NCI-H128 (cell line): ENCODE data around the gene CBLL2.
A peak's percentile ranks its signal among the peaks of the same experiment; 100 is the strongest.
"Not testable (repeated sequence)": the region's sequence is repeated elsewhere in the genome, so short reads cannot be mapped to it uniquely, and the experiment has no call there.

ENCODE experiments used
- DNase-seq: peaks from one replicate; lab custom pipeline; 2025; ENCODE audit not compliant: unreplicated experiment; lab: John Stamatoyannopoulos, UW

CBLL2 gene

DNA sequence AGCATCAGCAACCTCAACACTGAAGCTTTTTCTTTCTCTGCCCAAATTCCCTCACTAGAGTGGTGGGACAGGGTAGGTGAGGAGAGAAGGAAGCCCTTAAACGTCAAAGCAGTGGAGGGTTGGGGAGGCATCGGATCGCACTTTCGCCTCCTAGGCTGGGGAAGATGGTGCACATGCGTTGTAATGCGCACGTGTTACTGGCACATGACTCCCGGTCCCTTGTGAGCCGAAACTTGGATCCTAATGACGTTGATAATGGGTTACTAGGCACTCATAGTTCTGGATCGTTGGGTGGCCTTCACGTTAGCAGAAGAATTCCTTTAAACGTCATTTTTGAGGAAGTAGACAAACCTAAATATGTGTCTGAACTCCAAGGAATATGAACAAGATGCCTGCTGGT, at the start of gene CBLL2:
Gene CBLL2, plus strand, starts transcription at position 301 of the 400 bp plus-strand sequence. Its CDS starts 79 bp downstream, at position 380.
- DNase-seq, result no peak

DNA sequence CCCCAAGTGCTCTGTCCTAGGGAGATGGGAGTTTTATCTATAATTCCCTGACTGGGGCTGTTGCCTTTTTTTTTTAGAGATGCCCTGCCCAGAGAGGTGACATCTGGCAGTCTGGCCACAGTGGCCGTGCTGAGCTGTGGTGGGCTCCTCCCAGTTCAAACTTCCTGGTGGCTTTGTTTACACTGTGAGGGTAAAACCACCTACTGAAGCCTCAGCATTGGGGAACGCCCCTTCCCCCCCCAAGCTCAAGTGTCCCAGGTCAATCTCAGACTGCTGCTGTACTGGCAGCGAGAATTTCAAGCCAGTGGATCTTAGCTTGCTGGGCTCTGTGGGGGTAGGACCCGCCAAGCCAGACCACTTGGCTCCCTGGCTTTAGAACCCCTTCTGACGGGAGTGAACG, 38.3 kb upstream of the CBLL2 start:
- no peak for DNase-seq

GRCh38 chrX:22237479-22237878, 35.2 kb upstream of the CBLL2 start:
- no peak for DNase-seq

- no peak for DNase-seq
Measured at GRCh38 chrX:22246620-22247019, 26.1 kb upstream of the CBLL2 start.

DNA sequence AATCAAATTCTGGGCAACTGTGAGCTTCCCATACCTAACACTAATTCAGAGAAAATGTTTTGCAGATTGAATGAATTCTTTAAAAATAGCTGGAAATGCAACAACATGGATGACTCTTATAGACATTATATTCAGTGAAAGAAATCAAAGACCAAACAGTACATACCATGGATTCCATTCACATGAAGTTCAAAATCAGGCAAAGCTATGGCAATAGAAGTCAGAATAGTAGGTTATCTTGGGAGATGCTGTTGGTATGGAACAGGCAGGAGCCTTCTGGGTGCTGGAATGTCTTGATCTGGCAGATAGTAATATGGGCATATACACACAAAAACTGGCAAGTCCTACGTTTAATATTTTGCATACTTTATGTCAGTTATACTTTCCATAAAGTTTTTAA, 25.5 kb upstream of the CBLL2 start:
- no peak for DNase-seq

DNA sequence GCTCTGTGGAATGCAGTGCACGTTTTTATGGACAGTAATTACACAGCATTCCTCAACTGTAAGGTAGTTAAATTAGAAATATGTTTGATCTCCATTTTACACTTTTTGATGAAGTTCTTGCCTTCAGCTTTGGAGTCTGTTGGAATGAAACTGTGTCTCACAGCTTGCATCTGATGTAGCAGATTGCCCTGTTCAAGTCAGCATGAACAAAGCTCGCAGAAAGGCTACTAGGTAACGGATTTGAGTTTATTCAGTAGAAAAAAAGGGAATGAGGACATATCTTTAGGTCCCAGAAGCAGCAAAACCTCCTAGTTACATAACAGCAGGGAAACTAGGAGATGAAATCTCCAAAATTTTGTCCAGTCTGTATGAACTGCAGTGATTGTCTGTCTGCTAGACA, 24.3 kb upstream of the CBLL2 start:
- no peak for DNase-seq

DNA sequence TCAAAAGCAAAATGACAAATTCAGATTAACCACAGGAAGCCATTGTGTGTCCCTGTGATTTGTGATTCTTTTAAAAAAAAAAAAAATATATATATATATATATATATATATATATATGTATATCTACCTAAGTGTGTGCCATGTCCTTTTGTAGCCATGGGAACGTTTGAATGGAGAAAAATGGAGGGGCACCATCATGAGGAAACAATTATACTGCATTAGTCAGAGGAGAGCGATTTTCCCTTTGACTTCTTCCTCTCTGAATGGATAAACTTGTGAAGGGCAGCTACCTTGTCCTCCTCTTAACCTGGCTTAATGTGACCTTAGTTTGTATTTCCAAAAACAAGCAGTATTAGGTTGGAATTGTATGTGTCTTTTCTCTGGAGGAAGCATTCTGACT, 23.3 kb upstream of the CBLL2 start:
- DNase-seq, result no peak

DNA sequence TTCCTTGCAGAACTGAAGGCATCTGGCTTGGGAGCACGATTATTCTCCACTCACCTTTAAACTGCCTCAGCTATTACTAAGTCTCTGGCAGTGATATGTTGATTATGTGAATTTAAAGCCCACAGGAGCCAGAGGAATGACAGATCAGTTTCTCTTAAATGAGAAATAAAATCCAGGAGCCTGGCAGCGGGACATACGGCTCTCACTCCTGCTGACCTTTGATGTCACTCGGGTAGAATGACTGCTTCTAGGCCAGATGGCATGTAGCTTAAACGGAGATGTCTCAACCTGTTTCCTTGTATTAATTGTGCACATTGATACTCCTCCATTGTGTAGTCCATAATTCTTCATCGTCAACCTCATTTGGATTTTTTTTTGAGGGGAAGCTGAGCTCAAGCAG, 4.0 kb upstream of the CBLL2 start:
- no peak for DNase-seq

GRCh38 chrX:22273714-22274317, 1.1 kb downstream of the CBLL2 start:
- DNase-seq, result no peak

DNA sequence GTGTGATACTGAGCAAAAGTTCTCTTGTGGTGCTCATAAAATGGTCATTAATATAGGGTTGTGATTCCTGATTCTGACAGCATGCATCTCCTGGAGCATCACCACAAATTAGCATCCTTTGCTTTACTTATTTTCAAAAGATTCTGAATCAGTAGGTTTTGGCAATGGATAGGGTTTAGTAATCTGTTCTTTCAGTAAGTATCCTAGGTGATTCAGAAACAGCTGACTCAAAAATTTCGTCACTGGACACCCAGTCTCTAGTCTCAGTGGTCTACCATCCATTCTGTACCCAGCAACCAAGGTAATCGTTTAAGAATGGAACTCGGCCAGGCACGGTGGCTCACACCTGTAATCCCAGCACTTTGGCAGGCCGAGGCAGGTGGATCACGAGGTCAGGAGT, 4.1 kb downstream of the CBLL2 start:
- DNase-seq, result no peak

DNA sequence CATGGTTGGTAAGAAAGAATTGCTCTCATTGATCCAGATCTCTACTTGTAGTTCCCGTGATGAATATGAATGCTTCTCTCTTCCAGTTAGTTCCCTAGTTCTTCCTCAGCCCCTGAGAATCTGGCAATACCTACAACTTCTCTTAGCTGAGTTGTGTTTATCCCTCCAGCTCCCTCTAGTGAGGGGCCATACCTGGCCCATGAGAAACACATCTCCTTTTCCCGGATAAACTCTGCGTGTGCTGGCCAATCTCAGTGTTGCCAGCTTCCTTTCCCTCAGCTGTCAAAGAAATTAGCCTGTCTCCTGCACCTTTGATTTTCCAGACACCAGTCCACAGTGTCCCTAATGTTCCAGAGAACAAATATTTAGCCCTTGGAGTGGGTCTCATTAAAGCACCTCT, 5.7 kb downstream of the CBLL2 start:
- no peak for DNase-seq

GRCh38 chrX:22289209-22289608, 16.5 kb downstream of the CBLL2 start:
- not testable (repeated sequence) for DNase-seq

DNA sequence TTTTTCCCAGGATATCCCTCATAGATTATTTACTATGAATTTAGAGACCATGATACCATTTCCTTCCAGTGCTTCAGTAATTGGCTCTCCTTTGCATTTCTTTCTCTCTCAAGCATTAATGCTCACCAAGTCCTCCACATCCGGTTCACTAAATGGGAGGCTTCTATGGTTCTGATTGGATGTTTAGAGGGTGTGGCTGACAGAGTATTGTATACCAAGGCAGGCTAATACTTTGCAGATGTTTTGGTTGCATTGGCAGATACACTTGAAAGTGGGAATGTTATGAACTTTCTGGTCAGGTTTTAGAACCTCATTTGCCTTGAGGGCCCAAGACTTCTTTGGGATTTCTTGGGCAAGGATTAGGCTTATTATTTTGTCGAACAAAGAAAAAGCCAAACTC, 24.2 kb downstream of the CBLL2 start:
- DNase-seq, result no peak

DNA sequence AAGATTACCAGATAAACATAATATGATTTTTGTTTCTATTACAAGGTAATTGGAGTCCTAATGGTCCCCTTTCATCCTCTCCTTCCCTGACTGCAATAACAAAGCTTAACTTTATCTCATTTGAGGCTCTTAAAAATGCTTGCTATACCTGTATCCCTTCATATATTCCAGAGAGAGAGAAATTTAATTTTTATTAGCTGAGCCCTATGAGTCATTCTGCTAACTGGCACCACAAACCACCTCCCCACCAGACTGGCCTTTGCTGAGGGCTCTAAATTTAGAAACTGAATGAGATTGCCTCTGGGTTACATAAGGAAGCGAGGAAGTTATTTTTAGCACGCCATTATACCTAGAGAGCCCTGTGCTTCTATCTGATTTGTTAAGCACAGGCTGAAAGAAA, 27.4 kb downstream of the CBLL2 start:
- peak; percentile 19 for DNase-seq

GRCh38 chrX:22310779-22311178, 38.1 kb downstream of the CBLL2 start:
- DNase-seq, result no peak

GRCh38 chrX:22313766-22314165, 41.1 kb downstream of the CBLL2 start:
- no peak for DNase-seq

DNA sequence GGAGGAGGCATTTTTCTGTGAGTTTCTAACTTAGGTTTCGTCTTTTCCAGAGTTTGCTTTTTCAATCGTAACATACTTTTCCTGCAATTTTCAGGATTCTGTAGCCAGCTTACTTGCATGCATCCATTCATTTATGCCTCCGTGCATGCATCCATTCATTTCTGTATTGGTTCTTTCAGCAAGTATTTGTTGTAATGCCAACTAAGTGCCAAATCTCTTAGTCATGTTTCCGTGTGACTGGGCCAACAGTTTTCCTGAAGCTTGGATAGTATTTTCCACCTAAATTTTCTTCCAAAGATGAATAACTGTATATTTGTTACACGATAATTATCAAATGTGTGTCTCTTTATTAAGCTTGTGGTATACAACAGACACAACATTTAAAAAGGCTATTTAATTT, 41.5 kb downstream of the CBLL2 start:
- DNase-seq, result no peak

DNA sequence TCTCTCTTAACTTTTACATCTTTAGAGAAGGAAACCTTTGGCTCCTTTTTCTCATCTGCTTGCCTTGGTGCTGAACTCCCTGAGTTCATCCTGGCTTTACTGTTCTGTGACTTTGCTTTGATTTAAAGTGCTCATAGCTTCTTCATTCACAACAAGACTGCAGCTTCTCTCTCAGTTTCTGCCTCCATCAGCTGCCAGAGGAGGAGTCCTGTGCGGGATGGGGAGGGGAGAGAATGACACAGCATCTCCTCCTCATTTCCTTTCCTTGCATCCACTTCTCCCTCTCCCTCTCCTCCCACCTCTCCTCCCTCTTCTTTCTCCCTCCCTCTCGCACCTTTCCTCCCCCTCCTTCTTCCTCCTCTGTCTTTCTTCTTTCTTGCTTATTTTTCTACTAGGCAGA, 42.0 kb downstream of the CBLL2 start:
- DNase-seq, result no peak

DNA sequence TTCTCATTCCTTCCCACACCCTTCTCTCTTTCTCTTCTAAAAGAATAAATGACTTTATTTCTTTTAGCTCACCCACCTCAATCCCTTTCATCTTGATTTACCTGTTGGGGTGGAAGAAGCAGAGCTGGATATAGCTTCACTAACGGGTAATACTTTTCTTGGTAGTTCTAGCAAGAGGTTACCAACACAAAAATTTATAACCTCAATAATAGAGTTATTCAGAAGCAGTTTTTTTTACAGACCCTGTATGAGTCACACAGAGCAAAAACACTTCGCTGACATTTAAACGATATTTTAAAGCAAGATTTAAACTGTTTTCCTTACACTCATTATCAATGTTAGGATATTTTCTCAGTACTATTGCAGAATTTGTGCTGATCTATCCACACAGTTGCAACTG, 42.4 kb downstream of the CBLL2 start:
- no peak for DNase-seq

- no peak for DNase-seq
Measured at GRCh38 chrX:22320236-22320873, 47.6 kb downstream of the CBLL2 start.

GRCh38 chrX:22323541-22323940, 50.8 kb downstream of the CBLL2 start:
- no peak for DNase-seq
